BJ (cell line): ENCODE data around the gene SUPT3H. TPM values are rescaled to one million over a fixed set of nuclear protein-coding genes. Genes with fewer than 3 reads are reported as not detected.

Experiments
- CTCF ChIA-PET: fragments of 350-600 bp; formaldehyde crosslinking; extraction: SDS; loops from one replicate; lab custom pipeline; 2021; ENCODE audit warnings: antibody characterized with exemption, inconsistent platforms; lab: Yijun Ruan, JAX
- POLR2A ChIA-PET: fragments of 300-600 bp; sonication (Branson Sonifier 250); formaldehyde crosslinking; extraction: SDS; loops from one replicate; lab custom pipeline; 2021; ENCODE audit warnings: antibody characterized with exemption; lab: Charles Lee
- DNase-seq: peaks from one replicate; pipeline ENCODE4 v3.0.0-alpha.2; 2011; ENCODE audit warnings: low read depth
- H3K27me3 ChIP-seq: 2 replicates; pipeline ENCODE4 v1.6.0; 2011; ENCODE audit warnings: low read length; ENCODE audit not compliant: control insufficient read depth, insufficient read depth
- H3K36me3 ChIP-seq: 2 replicates; pipeline ENCODE4 v1.5.1; 2011; ENCODE audit warnings: low read length; ENCODE audit not compliant: control insufficient read depth, insufficient read depth
- H3K4me3 ChIP-seq: 2 replicates; pipeline ENCODE4 v1.5.1; 2011; ENCODE audit warnings: low read depth, mild to moderate bottlenecking, control low read depth, low read length
- CTCF ChIP-seq: IDR thresholded peaks from 2 replicates; pipeline ENCODE4 v1.5.1; 2011; ENCODE audit warnings: low read depth, mild to moderate bottlenecking, control low read depth, inconsistent platforms, low read length, moderate library complexity; ENCODE audit not compliant: insufficient read depth
- polyA plus RNA-seq: library from polyadenylated mRNA; depleted of rRNA; stranded (reverse); fragments of >200 nt; gene quantifications from 2 replicates; pipeline ENCODE4 v1.2.3, GENCODE V29; 2011

Gene SUPT3H
- polyA plus RNA-seq, 1 experiment: 7.8 TPM

- Histone ChIP-seq H3K4me3 (no peak overlapping the region), H3K27me3 (no peaks in the 10 kb centered on the region), H3K36me3 (no peaks in the 10 kb centered on the region)
- POLR2A ChIA-PET: no interaction called here
- TF ChIP-seq CTCF: no peak
- no peak for DNase-seq
- CTCF ChIA-PET: no interaction called here
Observed at GRCh38 chr6:44976677-44977641, 400.8 kb downstream of the SUPT3H start.

GRCh38 chr6:44974511-44974910 is 403.2 kb downstream of the SUPT3H start:
- H3K4me3 ChIP-seq: no peak overlapping the region
- ChIA-PET CTCF (no interaction called here), POLR2A (no interaction called here)
- H3K36me3 ChIP-seq: no peaks in the 10 kb centered on the region
- no peak for DNase-seq
- H3K27me3 ChIP-seq: no peaks in the 10 kb centered on the region
- no peak for TF ChIP-seq CTCF

GRCh38 chr6:44972709-44973108 is 405.0 kb downstream of the SUPT3H start:
- H3K36me3 ChIP-seq: no peaks in the 10 kb centered on the region
- no peaks in the 10 kb centered on the region for H3K27me3 ChIP-seq
- DNase-seq: no peak
- ChIA-PET CTCF (no interaction called here), POLR2A (no interaction called here)
- TF ChIP-seq CTCF: no peak
- H3K4me3 ChIP-seq: no peak overlapping the region

GRCh38 chr6:44969446-44970185 is 408.1 kb downstream of the SUPT3H start:
- no peak for DNase-seq
- Histone ChIP-seq H3K4me3 (no peak overlapping the region), H3K27me3 (no peaks in the 10 kb centered on the region), H3K36me3 (no peaks in the 10 kb centered on the region)
- CTCF ChIA-PET: no interaction called here
- POLR2A ChIA-PET: no interaction called here
- TF ChIP-seq CTCF: no peak

GRCh38 chr6:44967481-44967880 is 410.3 kb downstream of the SUPT3H start:
- Histone ChIP-seq H3K4me3 (no peak overlapping the region), H3K27me3 (no peaks in the 10 kb centered on the region), H3K36me3 (no peaks in the 10 kb centered on the region)
- TF ChIP-seq CTCF: no peak
- ChIA-PET POLR2A (no interaction called here), CTCF (interaction anchor here (0.8 kb wide), 1 partner anchor 394 kb away, joined by 3 read pairs; no protein-coding TSS in a partner anchor)
- no peak for DNase-seq
